Adipocyte (in vitro differentiated cells): ENCODE measurements around the gene ITPK1.

ENCODE experiments used
- DNase-seq: peaks from one replicate; pipeline ENCODE4 v3.0.0-alpha.2; 2015; ENCODE audit warnings: low read depth
- H3K27me3 ChIP-seq: replicated peaks from 2 replicates; pipeline ENCODE4 v1.7.0; 2013; ENCODE audit warnings: mild to moderate bottlenecking, low read length, moderate library complexity; ENCODE audit not compliant: control insufficient read depth, insufficient read depth
- H3K36me3 ChIP-seq: 2 replicates; pipeline ENCODE4 v1.7.0; 2013; ENCODE audit warnings: low read length, mild to moderate bottlenecking, moderate library complexity; ENCODE audit not compliant: control insufficient read depth, insufficient read depth, severe bottlenecking
- H3K4me1 ChIP-seq: 2 replicates; pipeline ENCODE4 v1.7.0; 2013; ENCODE audit warnings: mild to moderate bottlenecking, low read length, moderate library complexity; ENCODE audit not compliant: control insufficient read depth, insufficient read depth
- H3K4me3 ChIP-seq: 2 replicates; pipeline ENCODE4 v1.7.0; 2013; ENCODE audit warnings: mild to moderate bottlenecking, low read length, moderate library complexity
- H3K9ac ChIP-seq: 2 replicates; pipeline ENCODE4 v1.7.0; 2013; ENCODE audit warnings: mild to moderate bottlenecking, low read length, moderate library complexity
- H3K9me3 ChIP-seq: 2 replicates; pipeline ENCODE4 v1.7.0; 2013; ENCODE audit warnings: mild to moderate bottlenecking, low read length, moderate library complexity; ENCODE audit not compliant: control insufficient read depth

Gene ITPK1

DNA sequence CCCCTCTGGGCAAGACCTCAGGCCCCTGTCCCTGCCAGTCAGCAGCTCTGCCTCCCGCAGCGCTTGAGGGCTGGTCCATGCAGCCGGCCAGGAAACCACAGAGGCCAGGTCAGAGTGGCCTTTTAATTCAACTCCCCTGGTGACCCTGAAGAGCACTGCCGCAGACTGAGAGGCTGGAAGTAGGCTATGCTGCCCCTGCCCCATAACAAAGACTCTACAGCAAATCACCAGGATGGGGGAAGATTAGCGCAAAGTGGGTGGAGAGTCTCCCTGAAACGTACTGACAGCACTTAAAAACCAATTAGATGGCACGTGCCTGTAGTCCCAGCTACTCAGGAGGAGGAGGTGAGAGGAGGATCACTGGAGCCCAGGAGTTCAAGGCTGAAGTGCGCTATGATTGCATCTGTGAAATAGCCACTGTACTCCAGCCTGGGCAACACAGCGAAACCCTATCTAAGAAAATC lies 70.5 kb downstream of the ITPK1 start:
- H3K4me1 ChIP-seq, result peaks cover 24% of the 10 kb centered on the region
- H3K9me3 ChIP-seq, result no peaks in the 10 kb centered on the region
- no peaks in the 10 kb centered on the region for H3K36me3 ChIP-seq
- no peak overlapping the region for H3K9ac ChIP-seq
- DNase-seq, result no peak
- no peaks in the 10 kb centered on the region for H3K27me3 ChIP-seq
- no peak overlapping the region for H3K4me3 ChIP-seq

DNA sequence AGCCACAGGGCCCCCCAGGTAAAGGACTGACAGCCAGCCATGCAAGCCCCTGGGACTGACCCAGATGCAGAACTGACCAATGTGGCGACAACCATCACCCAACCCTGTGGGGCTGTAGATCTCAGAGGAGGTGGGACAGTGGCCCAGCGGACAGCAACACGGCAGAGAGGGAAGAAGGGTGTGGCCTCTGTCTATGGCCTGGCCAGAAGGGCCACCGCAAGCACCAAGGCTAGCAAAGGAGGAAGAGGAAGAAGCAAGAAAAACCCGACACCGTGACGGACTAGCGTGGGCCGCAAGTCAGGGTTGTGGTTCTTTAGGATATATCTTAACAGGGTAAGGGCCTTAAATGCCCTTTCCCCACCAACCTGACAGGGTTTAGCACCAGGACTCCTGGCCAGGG lies 71.2 kb downstream of the ITPK1 start:
- H3K27me3 ChIP-seq, result no peaks in the 10 kb centered on the region

DNA sequence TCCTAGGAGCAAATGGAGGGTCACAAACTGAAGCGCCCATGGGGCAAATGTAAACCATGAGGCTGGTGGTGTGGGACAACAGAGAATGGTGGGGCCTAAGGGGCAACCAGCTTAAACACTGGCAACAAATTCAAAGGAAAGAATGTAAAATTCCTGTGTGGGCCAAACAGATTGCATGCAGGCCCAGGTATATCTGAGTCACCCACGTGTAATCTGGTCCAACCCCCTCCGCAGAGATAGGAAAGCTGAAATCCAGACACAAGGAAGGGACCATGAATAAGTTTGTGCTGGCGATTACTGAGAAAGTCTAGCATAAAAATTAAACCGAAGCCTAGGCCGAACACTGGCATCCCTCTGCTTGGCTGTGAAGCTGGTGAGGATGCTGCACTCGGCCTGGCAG lies 71.6 kb downstream of the ITPK1 start:
- Histone ChIP-seq H3K36me3 (no peaks in the 10 kb centered on the region), H3K9me3 (no peaks in the 10 kb centered on the region), H3K4me1 (peaks cover 24% of the 10 kb centered on the region), H3K4me3 (no peak overlapping the region), H3K27me3 (no peaks in the 10 kb centered on the region), H3K9ac (no peak overlapping the region)
- DNase-seq, result no peak

More for the DNA sequence above, 71.2 kb downstream of the ITPK1 start:
- no peaks in the 10 kb centered on the region for H3K9me3 ChIP-seq
- H3K9ac ChIP-seq, result no peak overlapping the region
- no peak overlapping the region for H3K4me3 ChIP-seq
- H3K36me3 ChIP-seq, result no peaks in the 10 kb centered on the region
- peaks cover 24% of the 10 kb centered on the region for H3K4me1 ChIP-seq
- DNase-seq, result no peak

DNA sequence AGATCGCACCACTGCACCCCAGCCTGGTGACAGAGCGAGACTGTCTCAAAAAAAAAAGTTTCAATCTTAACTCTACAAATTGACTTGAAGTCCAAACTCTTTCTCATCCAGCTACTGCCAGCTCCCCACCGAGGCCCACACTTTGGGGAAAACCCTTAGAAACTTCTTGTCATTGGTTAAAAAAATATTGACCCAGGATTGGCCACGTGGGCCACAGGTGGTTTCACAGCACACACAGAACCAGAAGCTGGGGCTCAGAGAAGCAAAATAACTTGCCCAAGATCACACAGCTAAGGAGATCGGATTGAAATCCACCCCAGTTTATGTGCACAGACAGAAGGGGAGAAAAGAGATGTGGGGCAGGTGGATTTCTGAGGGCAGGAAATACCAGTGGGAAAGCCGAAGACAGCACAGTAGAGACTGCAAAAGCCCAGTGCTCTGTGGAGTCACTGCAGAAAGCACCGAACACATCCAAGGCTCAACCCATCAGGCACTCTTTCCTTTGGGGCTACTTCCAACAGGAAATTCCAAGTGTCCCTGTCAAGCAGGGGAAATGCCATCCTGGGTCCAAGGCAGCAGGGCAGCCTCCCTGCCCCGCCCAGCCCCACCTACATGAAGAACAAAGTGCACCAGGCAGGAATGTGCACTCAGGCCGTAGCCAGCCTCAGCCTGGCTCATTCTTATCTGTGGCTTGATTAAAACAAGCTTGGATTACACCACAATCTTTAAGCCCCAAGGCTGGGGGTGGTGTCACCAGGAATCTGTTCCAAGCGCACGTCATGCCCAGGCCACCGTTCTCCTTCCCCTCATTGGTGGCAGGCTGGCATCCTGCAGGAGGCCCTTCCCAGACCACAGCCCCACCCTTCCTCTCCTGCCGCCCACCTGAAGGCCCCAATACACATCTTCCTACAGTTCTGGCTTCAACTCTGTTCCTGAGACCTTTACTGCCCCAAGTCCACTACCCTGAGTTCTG lies 72.5 kb downstream of the ITPK1 start:
- Histone ChIP-seq H3K27me3 (no peaks in the 10 kb centered on the region), H3K9ac (peak overlapping the region; percentile 8), H3K9me3 (no peaks in the 10 kb centered on the region), H3K36me3 (no peaks in the 10 kb centered on the region), H3K4me1 (peaks cover 24% of the 10 kb centered on the region), H3K4me3 (no peak overlapping the region)
- DNase-seq, result peak; percentile 90

DNA sequence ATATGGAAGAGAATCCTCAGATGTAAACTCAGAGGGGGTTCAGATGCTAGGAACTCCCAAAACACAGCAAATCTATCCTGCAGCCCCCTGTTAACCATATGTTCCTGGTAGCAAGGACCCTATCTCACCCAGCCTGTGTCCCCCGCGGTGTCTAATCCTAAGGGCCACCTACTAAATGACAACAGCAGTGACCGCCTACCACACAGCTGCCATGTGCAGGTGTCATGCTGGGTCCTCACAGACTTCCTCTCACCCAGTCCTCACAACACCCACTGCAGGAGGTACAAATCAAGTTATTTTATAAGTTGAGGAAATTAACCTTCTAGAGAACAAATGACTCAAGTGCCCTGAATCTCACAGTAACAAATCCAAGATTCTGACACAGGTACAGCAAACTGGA lies 73.9 kb downstream of the ITPK1 start:
- Histone ChIP-seq H3K36me3 (no peaks in the 10 kb centered on the region), H3K9ac (no peak overlapping the region), H3K4me3 (no peak overlapping the region), H3K27me3 (no peaks in the 10 kb centered on the region), H3K4me1 (peaks cover 13% of the 10 kb centered on the region), H3K9me3 (no peaks in the 10 kb centered on the region)
- no peak for DNase-seq

DNA sequence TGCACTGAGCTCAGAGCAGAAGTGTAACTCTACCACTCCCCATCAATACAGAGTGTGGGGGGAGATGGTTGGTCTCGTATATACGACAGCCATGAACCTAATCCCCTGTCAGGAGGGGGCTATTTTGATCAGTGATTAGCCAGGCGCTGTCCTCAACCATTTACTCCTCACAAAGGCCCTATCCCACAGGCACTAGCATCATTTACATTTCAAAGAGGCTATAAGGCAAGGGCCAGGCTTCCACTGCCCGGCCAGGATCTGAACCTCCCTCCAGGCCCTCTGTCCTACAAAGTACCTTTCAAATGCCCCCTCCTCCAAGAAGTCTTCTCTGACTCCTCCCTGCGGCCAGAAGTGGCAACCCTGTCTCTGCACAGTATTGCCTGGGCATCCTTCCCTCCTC lies 74.7 kb downstream of the ITPK1 start:
- Histone ChIP-seq H3K9me3 (no peaks in the 10 kb centered on the region), H3K36me3 (no peaks in the 10 kb centered on the region), H3K4me1 (peaks cover 21% of the 10 kb centered on the region), H3K4me3 (no peak overlapping the region), H3K9ac (no peak overlapping the region), H3K27me3 (no peaks in the 10 kb centered on the region)
- no peak for DNase-seq

DNA sequence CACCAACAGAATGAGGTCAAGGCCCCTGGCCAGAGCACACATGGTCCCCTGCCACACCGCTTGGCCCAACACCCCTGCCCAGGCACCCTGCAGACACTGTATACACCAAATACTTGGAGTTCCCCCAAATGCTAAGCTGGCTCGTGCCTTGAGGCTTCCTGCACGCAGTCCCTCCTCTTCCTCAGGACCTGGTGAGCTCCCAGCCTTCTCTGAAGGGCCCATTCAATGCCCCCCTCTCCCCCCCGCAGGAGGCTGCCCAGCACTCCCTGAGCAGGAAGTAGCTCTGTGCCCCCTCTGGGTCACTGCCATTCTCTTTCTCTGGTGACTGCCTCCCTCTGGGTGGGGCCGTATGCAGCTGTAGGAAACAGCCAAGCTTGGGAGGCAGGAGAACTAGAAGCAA lies 75.3 kb downstream of the ITPK1 start:
- H3K4me1 ChIP-seq, result peaks cover 24% of the 10 kb centered on the region
- no peak for DNase-seq
- H3K36me3 ChIP-seq, result no peaks in the 10 kb centered on the region

DNA sequence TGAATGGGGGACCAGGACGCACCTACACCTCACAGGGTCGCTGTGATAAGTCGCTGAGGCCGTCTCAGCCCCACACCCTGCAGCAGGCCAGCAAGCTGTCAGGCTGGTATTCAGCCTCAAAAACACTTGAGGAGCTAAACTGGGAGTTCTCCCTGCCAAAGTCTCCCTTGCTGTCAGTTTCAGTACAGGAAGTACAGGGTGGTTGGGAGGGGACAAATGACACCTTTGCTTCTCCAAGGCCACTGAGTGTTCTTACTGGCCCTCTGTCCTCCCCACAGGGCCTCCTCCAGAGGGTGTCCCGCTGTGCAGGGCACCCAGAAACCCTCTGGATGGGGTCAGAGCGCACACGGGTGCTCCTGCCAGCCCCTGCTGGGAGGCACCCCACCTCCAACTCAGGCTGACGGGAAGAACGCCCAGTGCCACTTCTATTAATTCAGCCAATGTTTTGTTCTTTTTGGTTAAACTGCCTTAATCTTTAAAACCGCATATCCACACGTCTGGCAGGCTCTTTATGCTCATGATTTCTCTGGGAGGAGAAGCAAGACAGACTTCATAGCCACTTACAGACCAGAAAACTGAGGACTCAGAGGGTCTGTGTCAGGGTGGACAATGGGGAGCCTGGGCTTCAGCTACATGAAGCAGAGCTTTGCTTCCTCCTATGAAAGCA lies 75.9 kb downstream of the ITPK1 start:
- H3K27me3 ChIP-seq, result no peaks in the 10 kb centered on the region
- H3K9ac ChIP-seq, result no peak overlapping the region
- H3K36me3 ChIP-seq, result no peaks in the 10 kb centered on the region
- peaks cover 24% of the 10 kb centered on the region for H3K4me1 ChIP-seq
- H3K9me3 ChIP-seq, result no peaks in the 10 kb centered on the region
- DNase-seq, result no peak
- H3K4me3 ChIP-seq, result no peak overlapping the region

More for the DNA sequence above, 75.3 kb downstream of the ITPK1 start:
- H3K9ac ChIP-seq, result no peak overlapping the region
- no peaks in the 10 kb centered on the region for H3K27me3 ChIP-seq
- H3K9me3 ChIP-seq, result no peaks in the 10 kb centered on the region
- H3K4me3 ChIP-seq, result no peak overlapping the region

DNA sequence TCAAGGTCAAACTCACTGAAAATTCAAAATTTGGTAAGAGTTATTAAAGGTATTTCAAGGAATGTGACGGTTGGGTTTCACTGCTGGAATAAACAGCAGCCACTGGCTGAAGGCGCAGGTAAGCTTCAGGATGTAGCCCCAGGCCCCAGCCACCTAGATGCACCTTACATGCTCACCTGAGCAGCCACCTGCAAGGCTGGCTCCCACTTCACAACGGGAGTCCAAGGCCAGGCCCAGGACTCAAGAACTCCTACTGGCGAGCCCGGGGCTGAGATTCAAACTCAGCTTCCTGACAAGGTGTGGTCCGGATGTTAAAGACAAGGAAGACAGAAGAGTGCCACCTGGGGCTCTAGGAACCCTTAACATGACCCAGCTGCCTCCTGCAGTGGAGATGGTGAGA lies 78.4 kb downstream of the ITPK1 start:
- H3K4me1 ChIP-seq, result peaks cover 25% of the 10 kb centered on the region
- H3K27me3 ChIP-seq, result no peaks in the 10 kb centered on the region

DNA sequence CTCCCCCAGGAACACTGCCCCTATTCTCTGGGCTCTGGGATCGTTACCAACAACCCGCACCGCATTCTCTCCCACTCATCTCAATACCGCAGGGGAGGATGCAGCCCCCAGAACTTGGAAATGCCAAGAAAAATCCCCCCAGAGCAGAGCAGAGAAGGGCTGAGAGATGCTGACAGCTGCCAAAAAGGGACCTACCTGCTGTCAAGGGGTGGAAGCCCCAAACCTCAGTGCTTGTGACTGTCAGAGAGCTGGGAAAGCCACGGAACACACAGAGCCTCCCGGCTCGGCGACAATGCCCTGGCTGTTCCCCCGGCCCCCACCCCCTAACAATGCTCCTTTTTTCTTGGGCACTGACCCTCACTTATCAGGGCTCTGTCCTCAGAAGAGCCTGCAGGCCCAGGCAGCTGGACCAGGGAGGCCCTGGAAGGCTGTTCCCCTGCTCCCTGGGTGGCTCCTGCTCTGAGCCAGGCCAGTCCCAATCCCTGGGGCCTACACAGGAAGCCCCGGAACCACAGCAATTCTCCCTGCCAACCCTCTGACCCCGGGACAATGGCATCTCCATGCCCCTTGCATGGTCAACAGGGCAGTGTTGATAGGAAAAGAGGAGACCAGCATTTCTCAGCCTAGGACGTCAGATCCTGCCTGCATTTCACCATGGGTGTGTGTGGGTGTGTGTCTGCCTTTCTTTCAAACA lies 78.9 kb downstream of the ITPK1 start:
- no peaks in the 10 kb centered on the region for H3K9me3 ChIP-seq
- DNase-seq, result no peak
- H3K9ac ChIP-seq, result no peak overlapping the region
- no peaks in the 10 kb centered on the region for H3K27me3 ChIP-seq
- no peak overlapping the region for H3K4me3 ChIP-seq
- no peaks in the 10 kb centered on the region for H3K36me3 ChIP-seq
- H3K4me1 ChIP-seq, result peaks cover 28% of the 10 kb centered on the region

More for the DNA sequence above, 78.4 kb downstream of the ITPK1 start:
- DNase-seq, result no peak
- Histone ChIP-seq H3K9ac (no peak overlapping the region), H3K4me3 (no peak overlapping the region), H3K9me3 (no peaks in the 10 kb centered on the region), H3K36me3 (no peaks in the 10 kb centered on the region)
